Mesenteric fat pad (tissue), 1 donor: ENCODE measurements around the gene LRRC41. TPM values are rescaled to one million over a fixed set of nuclear protein-coding genes. Genes with fewer than 3 reads are reported as not detected.
"Not testable (repeated sequence)": the region's sequence is repeated elsewhere in the genome, so short reads cannot be mapped to it uniquely, and the experiment has no call there.

Source experiments
- DNase-seq: peaks from one replicate; pipeline ENCODE4 v3.0.0-alpha.2; 2020; ENCODE audit warnings: low spot score
- long read RNA-seq: library from polyadenylated mRNA; unstranded; transcript quantifications from one replicate; pipeline ENCODE4 v2.0.0, GENCODE V29; 2020
- total RNA-seq: library from RNA; stranded (reverse); fragmentation: NEBNext Ultra II Directional; extraction: Animal tissue kit (Norgen Biotek cat#: 25700); gene quantifications from one replicate; pipeline ENCODE4 v1.2.1, GENCODE V29; 2021
- donor health status: DM: yes; HTN: yes; CAD: no.

LRRC41 gene
- 70.0 TPM for total RNA-seq
- long read RNA-seq, full-length matches to known transcripts, result 202 of 281 reads
- long read RNA-seq, partial matches to known transcripts, result 47 of 281 reads
- long read RNA-seq, other reads (novel, unspliced or antisense), result 32 of 281 reads

- DNase-seq, result peak; percentile 98
Measured at GRCh38 chr1:46303038-46303871, at the start of gene LRRC41, which contains the start of gene UQCRH. LRRC41 (minus strand) TSS chr1:46303616; CDS start chr1:46303322, 294 bp downstream. UQCRH (plus strand) TSS chr1:46303698; CDS start chr1:46303767, 69 bp downstream.

GRCh38 chr1:46352363-46352762 is 48.9 kb upstream of the LRRC41 start:
- DNase-seq, result no peak

GRCh38 chr1:46345281-46345680 is 41.9 kb upstream of the LRRC41 start:
- no peak for DNase-seq

GRCh38 chr1:46344481-46344880 is 41.1 kb upstream of the LRRC41 start:
- peak; percentile 59 for DNase-seq

GRCh38 chr1:46343705-46344104 is 40.3 kb upstream of the LRRC41 start:
- DNase-seq, result peak; percentile 79

- DNase-seq, result no peak
Measured at GRCh38 chr1:46343351-46343695, 39.9 kb upstream of the LRRC41 start.

- peak; percentile 55 for DNase-seq
Measured at GRCh38 chr1:46342677-46343350, 39.4 kb upstream of the LRRC41 start.

- peak; percentile 35 for DNase-seq
Measured at GRCh38 chr1:46342084-46342656, 38.8 kb upstream of the LRRC41 start.

GRCh38 chr1:46341222-46342083 is 38.0 kb upstream of the LRRC41 start:
- DNase-seq, result peak; percentile 75

- peak; percentile 94 for DNase-seq
Measured at GRCh38 chr1:46340404-46341221, 37.2 kb upstream of the LRRC41 start, which contains the start of gene NSUN4. NSUN4 (plus strand) TSS chr1:46340807; CDS start chr1:46340827, 20 bp downstream.

GRCh38 chr1:46337409-46337808 is 34.0 kb upstream of the LRRC41 start:
- peak; percentile 55 for DNase-seq

GRCh38 chr1:46335081-46335480 is 31.7 kb upstream of the LRRC41 start:
- no peak for DNase-seq

GRCh38 chr1:46334030-46334384 is 30.6 kb upstream of the LRRC41 start:
- peak; percentile 47 for DNase-seq

GRCh38 chr1:46333300-46334029 is 30.0 kb upstream of the LRRC41 start:
- DNase-seq, result peak; percentile 51

GRCh38 chr1:46331786-46332540 is 28.5 kb upstream of the LRRC41 start:
- peak; percentile 74 for DNase-seq

- not testable (repeated sequence) for DNase-seq
Measured at GRCh38 chr1:46330381-46330780, 27.0 kb upstream of the LRRC41 start.

GRCh38 chr1:46329807-46330206 is 26.4 kb upstream of the LRRC41 start:
- not testable (repeated sequence) for DNase-seq

- DNase-seq, result not testable (repeated sequence)
Measured at GRCh38 chr1:46328182-46328581, 24.8 kb upstream of the LRRC41 start.
